Right lobe of liver (tissue), 6 donors: ENCODE results near the gene NDUFC1. TPM values are rescaled to one million over a fixed set of nuclear protein-coding genes. Genes with fewer than 3 reads are reported as not detected.

ENCODE experiments used
- ATAC-seq, 4 donors: fragments of 200-7000 bp; cut with Tn5 transposase; one replicate each; pipeline ENCODE4 v1.9.1; 2020; ENCODE audit warnings: mild to moderate bottlenecking in 4 of 4, moderate library complexity in 4 of 4
- DNase-seq, 3 donors: peaks; one replicate each; pipeline ENCODE4 v3.0.0-alpha.2; 2020
- H3K27ac ChIP-seq, 3 donors: fragments of 200-600 bp; one replicate each; pipeline ENCODE4 v1.8.0; 2022
- H3K27me3 ChIP-seq, 2 donors: fragments of 200-600 bp; one replicate each; pipeline ENCODE4 v1.8.0; 2022
- H3K36me3 ChIP-seq, 4 donors: fragments of 200-600 bp; sonication (generic) in 1 of 4; one replicate each; pipeline versions ENCODE4 v1.5.1 to v1.8.0; 2017 to 2022; ENCODE audit warnings: control low read depth in 1 of 4
- H3K4me1 ChIP-seq, 4 donors: fragments of 200-600 bp; sonication (generic) in 1 of 4; one replicate each; pipeline versions ENCODE4 v1.5.1 to v1.8.0; 2017 to 2022; ENCODE audit warnings: control low read depth in 1 of 4
- H3K4me3 ChIP-seq, 3 donors: fragments of 200-600 bp; one replicate each; pipeline ENCODE4 v1.8.0; 2022
- H3K9me3 ChIP-seq, 4 donors: fragments of 200-600 bp; sonication (generic) in 1 of 4; one replicate each; pipeline versions ENCODE4 v1.5.1 to v1.8.0; 2017 to 2022; ENCODE audit warnings: control low read depth in 1 of 4
- CTCF ChIP-seq, 4 donors: fragments of 200-600 bp in 3 of 4; fragments of 450-650 bp in 1 of 4; IDR thresholded peaks; one replicate each; pipeline versions ENCODE4 v1.5.1 to v1.8.0; 2016 to 2022; ENCODE audit warnings: antibody characterized with exemption in 4 of 4, mild to moderate bottlenecking in 2 of 4
- POLR2A ChIP-seq: fragments of 450-650 bp; IDR thresholded peaks from one replicate; pipeline ENCODE4 v1.6.1; 2017; ENCODE audit warnings: antibody characterized with exemption, mild to moderate bottlenecking
- WGBS: methylation state at CpG from one replicate; pipeline ENCODE4 v1.1.6; 2018; ENCODE audit warnings: low coverage, low lambda C conversion rate; ENCODE audit not compliant: insufficient coverage; ENCODE audit errors: missing lambda C conversion rate; 5-methylcytosine and 5-hydroxymethylcytosine counted together
- intact Hi-C, 2 donors: fragments of 100-400 bp; cut with DNase I; formaldehyde crosslinking; loops; one replicate each; pipeline versions ENCODE4 v1.11.2 to v1.14.1; 2022
- total RNA-seq, 6 experiments: library from RNA; depleted of rRNA in 2 of 6; stranded (reverse); fragments of >200 nt in 2 of 6; fragmentation: NEBNext Ultra II Directional in 3 of 6; extraction: Animal tissue kit (Norgen Biotek cat#: 25700) in 3 of 6; gene quantifications; one replicate each; pipeline versions ENCODE4 v1.1.0 to v1.2.4, GENCODE V29; 2016 to 2023
- donor health status: DM: no; HTN: yes; CAD: no.
- donor health status: DM: no; HTN: no; CAD: no.
- donor health status: DM: no; HTN: no; CAD: no.
- donor health status: DM: no; HTN: yes; CAD: no.
- donor health status: DM: no; HTN: yes; CAD: no.

Gene NDUFC1
- total RNA-seq, 6 experiments from 2014 or later: 24.7 to 41.0 (median 32.1) TPM

DNA sequence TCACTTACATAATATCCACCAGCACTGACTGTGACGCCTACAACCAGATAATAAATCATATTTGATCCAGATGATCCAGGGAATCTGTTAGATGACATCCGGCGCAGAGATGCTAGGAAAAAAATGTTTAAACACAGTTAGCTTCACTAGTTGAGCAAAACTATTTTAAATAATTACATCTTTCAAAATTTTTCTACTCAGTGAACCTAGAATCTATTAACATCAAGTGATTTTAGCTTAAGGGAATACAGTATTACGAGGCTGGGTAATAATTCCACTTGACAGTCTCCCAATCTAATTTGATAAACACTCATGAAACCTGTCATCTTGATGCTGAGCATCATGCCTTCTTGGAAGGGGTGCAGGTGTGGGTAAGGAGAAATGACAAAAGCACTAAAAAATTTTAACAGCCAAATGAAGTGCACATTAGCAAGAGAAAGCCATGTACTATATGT is 27.0 kb downstream of the NDUFC1 start:
- no peak for DNase-seq
- H3K4me3 ChIP-seq: no peak overlapping the region
- no peak overlapping the region for H3K27ac ChIP-seq
- H3K36me3 ChIP-seq: no peaks in the 10 kb centered on the region
- no peak for ATAC-seq
- peaks cover 0 to 10% of the 10 kb centered on the region in 2 donors for H3K27me3 ChIP-seq
- H3K9me3 ChIP-seq: no peaks in the 10 kb centered on the region
- intact Hi-C loops: no loop called here
- TF ChIP-seq CTCF (IDR thresholded peaks at IDR 0.05) (no peak), POLR2A (no peak)
- 83% methylated on average over 4 of the region's 4 CpGs for WGBS
- H3K4me1 ChIP-seq: peaks cover 0 to 13% (median 0%) of the 10 kb centered on the region in 4 donors

GRCh38 chr4:139274790-139275189 is 27.5 kb downstream of the NDUFC1 start:
- Histone ChIP-seq H3K27me3 (peaks cover 0 to 10% of the 10 kb centered on the region in 2 donors), H3K9me3 (no peaks in the 10 kb centered on the region), H3K27ac (no peak overlapping the region), H3K36me3 (no peaks in the 10 kb centered on the region), H3K4me1 (peaks cover 0 to 8% (median 0%) of the 10 kb centered on the region in 4 donors), H3K4me3 (no peak overlapping the region)
- ATAC-seq: no peak
- TF ChIP-seq CTCF (IDR thresholded peaks at IDR 0.05) (no peak), POLR2A (no peak)
- DNase-seq: no peak
- intact Hi-C loops: no loop called here
- WGBS: 93% methylated on average over 1 of the region's 1 CpG

- TF ChIP-seq CTCF (IDR thresholded peaks at IDR 0.05) (no peak), POLR2A (no peak)
- H3K36me3 ChIP-seq: no peaks in the 10 kb centered on the region
- no peaks in the 10 kb centered on the region for H3K4me1 ChIP-seq
- no peaks in the 10 kb centered on the region for H3K9me3 ChIP-seq
- intact Hi-C loops: no loop called here
- DNase-seq (no peak), ATAC-seq (no peak)
- 75% methylated on average over 1 of the region's 1 CpG for WGBS
- H3K27ac ChIP-seq: no peak overlapping the region
- H3K4me3 ChIP-seq: no peak overlapping the region
- peaks cover 0 to 8% of the 10 kb centered on the region in 2 donors for H3K27me3 ChIP-seq
Observed at GRCh38 chr4:139273835-139274234, 28.4 kb downstream of the NDUFC1 start.

- Histone ChIP-seq H3K27ac (no peak overlapping the region), H3K9me3 (no peaks in the 10 kb centered on the region), H3K4me3 (no peak overlapping the region), H3K36me3 (no peaks in the 10 kb centered on the region), H3K4me1 (no peaks in the 10 kb centered on the region), H3K27me3 (no peaks in the 10 kb centered on the region)
- 91% methylated on average over 1 of the region's 1 CpG for WGBS
- no peak for DNase-seq
- ATAC-seq: no peak
- intact Hi-C loops: no loop called here
- no peak for TF ChIP-seq CTCF (IDR thresholded peaks at IDR 0.05)
- TF ChIP-seq POLR2A: no peak
Observed at GRCh38 chr4:139267301-139267700, 35.0 kb downstream of the NDUFC1 start.
